NCI-H82 treated with DMSO at 0.1 percent for 48 hours (cell line): Measurements from ENCODE around the gene ARID1B.
"Not testable (repeated sequence)": the region's sequence is repeated elsewhere in the genome, so short reads cannot be mapped to it uniquely, and the experiment has no call there.

Experiments
- DNase-seq: peaks from one replicate; lab custom pipeline; 2025; ENCODE audit not compliant: unreplicated experiment; lab: John Stamatoyannopoulos, UW

The ARID1B gene

DNA sequence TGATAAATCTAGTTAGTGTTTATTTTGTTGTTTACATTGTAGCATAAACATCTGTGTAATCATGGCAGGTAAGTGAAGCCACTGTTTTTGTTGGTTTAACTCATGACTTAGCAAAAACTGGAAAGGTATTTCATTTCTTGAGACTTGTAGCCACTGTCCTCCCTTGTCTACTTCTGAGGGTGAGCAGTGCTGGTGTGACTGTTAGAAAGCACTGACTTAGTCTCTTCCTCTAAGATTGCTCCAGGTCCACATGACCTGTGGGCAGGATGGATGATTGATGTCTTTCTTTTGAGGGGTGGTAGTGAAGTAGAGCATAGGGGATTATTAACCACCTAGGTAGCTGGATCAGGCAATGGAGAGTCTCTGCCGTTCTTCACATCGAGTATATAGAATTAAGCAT, 203.8 kb downstream of the ARID1B start:
- no peak for DNase-seq

DNA sequence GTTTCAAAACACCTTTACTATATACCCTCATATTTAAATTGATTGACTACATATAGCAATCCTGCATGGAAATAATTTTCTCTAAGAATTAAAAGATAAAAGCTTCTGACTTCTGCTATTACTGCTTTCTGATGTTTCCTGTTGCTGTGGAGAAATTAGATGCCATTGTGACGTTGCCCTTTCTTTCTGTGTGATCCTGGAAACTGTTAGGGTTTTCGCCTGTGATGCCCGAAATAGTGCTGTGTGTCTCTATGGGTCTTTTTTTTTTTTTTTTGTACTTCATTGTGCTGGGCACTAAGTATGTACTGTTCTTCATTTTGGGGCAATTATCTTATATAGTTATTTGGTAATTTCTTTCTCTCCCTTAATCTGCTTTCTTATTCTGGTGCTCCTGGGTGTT, 205.0 kb downstream of the ARID1B start:
- DNase-seq, result no peak

DNA sequence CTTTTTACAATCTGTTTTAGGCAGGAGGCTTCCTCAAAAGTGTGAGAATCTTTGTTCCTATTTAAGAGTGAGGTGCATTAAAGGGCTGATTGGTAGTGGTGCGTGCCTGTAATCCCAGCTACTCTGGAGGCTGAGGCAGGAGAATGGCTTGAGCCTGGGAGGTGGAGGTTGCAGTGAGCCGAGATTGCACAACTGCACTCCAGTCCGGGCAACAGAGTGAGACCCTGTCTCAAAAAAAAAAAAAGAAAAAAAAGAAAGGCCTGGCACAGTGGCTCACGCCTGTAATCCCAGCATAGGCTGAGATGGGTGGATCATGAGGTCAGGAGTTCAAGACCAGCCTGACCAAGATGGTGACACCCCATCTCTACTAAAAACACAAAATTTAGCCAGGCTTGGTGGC, 205.7 kb downstream of the ARID1B start:
- not testable (repeated sequence) for DNase-seq

DNA sequence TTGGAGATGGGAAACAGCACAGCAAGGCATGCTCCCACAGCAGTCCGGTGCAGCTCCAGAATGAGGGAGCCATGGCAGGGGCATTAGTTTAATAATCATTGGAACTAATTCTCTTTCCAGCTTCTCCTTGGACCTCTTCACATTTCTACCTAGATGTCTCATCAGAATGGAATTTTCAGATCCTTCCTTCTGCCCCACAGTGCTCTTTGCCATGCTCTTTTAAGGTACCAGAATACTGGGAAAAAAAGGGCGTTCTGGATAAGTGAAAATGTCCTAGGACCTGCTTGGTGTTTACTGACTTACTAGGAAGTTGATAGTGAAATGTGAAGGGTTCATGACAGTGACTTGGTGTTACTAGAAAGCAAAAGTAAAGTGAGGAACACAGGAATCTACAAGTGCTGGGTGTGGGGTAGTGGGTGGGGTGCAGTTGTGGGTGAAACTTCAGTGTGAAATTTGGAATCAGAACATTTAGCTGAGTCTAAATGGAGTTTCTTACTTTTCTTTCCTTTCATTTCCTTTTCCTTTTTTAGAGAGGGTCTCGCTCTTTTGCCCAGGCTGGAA, 207.1 kb downstream of the ARID1B start:
- DNase-seq, result no peak

DNA sequence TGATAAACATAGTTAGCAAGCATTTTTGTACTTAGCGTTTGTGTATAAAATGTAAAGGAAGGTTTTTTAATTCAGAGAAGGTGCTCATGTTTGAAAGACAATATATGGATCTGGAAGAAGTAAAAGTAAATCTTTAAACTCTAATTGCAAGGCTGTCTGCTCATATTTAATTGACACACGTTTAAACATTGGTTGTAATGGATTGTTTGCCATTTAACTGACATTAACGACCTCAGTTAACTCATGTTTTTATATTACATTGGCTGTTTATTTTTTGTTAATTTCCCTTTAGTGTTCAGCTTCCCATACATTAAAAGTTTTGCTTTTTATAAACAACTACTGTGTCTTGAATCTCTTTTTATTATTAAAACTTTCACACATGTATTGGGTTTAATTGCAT, 208.1 kb downstream of the ARID1B start:
- DNase-seq, result no peak

DNA sequence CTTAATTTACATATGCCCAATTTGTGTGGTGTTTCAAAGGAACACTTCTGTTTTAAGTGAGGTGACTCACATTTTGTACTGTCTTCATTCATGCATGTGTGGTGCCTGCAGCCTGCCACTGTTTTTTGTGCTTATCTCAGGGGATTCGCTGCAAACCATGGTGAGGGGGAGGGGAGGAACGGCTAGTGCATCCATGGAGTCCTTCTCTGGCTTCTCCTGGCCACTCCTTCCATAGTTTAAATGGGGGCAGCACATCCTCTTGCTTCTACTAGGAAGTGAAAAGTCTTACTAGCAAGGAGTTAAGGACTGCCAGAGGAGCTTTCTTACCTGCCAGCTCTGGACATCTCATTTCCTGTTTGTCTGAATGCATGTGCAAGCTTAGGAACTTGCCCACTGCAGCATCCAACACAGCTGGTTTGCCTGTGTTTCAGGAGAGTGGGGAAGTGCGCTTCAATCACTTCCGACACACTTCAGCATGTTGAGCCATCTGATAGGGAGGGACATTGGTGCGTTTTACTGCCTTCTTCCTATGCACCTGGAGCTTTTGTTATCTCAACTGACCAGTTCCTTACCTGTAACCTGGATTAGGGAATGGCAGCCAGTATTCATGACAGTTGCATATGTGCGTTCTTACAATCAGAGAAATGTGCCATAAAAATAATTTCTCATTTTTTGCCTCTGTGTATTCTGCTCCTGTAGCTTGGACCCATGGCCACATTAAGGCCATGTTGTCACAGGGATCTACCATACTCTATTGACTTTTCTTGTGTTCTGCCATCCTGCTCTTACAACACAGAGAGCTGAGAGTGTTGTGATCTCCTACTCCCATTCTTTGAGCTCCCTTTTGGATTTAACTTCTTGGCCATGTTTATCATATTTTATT, 211.3 kb downstream of the ARID1B start:
- DNase-seq, result no peak

DNA sequence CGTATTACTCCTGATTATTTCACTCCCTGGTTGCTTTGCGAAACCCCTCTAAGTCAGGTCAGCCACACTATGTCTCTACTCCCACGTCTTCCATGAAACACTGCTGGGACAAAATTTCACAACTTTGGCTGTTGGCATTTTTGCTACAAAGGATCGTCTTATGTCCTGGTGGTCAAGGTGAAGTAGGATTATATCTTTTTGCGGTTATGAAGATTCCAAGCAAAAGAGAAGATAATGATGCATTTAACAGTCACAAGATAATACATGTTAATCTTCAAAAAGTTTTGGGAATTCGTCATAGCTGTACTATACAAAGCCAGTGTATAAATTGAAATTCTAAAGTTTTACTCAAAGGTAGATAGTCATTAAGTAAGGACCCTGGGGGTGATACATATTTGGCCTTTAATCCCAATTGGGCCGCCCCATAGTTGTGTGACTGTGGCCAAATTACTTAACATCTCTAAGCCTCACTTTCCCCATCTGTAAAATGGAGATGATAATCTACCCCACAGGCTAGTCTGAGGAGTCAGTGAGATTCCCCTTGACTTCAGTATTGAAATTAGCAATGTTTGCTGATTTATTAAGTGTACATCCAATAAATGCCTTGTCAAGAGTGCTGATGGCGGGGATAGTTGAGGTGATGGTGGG, 212.1 kb downstream of the ARID1B start:
- DNase-seq, result no peak

DNA sequence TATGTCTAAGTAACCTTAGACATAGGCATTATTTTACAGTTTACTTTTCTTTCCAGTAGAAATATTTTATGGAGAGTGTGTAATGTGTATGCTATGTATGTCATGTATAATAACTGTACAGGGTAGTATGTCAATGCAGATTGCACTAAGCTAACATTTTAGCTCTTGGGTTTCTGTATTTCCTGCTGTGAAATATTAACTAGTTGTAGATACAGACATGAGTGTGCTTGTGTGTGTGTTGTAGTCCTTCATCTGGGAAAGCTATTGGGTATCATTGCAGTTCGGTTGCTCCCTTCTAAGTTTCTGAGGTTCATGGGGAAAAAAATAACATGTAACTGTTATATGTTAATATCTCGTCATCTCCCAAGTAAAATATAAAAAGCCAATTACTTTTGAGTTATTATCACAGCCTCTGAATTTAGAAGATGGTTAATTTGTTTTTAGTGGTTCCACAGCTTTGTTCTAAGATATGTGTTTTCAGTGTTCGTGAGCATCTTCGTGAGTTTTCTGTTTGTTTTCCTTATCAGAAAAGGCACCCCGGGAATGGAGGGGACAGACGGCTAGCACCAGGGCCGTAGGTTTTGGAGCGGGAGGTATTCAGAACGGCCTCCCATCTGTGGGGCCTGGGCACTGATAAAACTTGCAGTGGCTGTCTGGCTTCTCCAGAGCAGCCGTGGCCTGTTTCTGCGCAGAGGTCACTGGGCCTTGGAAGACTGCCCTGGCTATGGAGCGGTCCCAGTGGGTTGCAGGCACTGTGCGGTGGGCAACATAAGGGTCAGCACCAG, 215.0 kb downstream of the ARID1B start:
- no peak for DNase-seq

DNA sequence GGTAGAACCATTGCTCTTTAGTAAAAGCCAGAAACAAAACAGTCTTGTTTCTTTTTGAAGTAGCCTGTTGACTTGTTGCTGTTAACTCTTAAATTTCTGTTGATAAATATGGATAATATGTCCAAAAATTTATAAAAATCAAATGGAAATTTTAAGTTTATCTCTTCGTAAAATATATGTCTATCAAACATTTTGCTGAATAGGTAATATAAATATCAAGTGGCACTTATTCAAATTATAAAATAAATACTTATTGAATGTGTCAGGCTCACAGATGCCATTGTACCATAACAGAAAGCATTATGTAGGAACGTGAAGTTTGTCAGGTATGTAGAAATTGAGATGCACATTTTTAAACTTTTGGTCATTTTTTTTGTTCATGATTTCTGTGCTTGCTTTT, 216.5 kb downstream of the ARID1B start:
- DNase-seq, result no peak

DNA sequence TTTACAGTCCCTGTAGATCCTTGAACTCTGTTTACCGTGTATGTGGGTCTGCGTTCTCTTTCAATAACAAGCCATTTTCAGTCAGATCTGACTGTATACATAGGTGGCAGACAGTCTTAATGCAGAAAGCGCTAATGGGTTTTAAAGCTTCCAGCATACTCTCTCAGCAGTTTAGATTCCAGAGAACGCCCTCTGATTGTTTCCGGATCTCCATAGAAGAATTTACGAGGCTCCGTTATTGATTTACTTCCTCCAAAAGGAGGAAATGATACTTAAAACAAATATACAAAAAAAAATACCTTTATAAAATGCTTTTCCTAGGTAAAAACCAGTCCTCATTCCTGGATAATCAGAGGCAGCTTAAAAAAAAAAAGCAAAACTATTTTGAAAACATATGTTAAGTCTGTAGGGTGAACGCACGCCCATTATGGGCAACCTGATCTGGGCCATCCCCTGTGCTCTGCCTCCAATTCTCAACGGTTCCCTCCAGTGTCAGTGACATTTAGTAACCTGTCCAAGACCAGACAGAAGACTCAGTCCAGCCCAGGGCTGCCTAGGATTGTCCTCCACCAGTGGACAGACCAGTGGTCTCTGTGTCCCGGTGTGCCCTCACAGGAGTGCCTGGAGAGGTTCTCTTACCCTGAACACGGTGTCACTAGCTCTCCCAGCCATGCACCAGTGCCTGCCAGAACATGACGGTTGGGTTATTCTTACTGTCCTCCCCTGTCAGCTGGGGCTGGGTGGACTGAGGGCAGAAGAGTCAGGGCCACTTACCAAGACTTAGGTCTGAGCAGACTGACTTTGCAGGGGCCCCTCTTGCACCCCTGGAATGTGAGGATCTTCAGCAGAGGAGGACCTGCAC, 217.3 kb downstream of the ARID1B start:
- no peak for DNase-seq

DNA sequence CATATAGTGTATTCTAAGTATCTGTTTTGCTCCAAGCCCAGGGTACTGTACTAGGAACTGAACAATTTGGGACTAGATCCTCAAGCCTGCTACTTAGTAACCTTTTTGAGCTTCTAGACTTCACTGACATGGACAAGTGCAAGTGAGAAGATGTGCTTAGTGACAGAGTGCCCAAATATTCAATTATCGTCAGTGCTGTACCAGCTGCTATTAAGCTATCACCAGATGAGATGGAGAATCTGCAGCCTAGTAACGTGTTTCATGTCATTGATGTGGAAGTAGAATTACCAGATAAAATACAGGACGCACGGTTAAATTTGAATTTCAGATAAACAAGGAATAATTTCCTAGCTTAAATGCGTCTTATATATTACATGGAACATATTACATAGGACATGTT, 218.3 kb downstream of the ARID1B start:
- no peak for DNase-seq

DNA sequence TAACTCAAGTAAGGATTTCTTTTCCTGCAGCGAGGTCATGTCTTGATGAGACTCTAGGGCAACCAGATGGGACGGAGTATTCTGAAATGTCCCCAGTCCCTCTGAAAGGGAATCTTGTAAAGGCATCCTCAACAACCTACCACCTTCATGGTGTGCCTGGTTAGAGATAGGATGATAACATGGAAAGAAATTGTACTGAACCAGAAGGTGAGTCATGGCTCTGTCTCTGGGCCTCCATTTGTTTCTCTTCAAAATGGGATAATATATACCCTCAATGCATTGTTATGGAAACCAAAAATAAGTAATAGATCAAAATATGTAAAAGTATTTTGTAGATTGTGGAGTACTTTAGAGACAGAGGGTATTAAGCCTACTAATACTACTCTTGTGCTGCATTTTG, 219.1 kb downstream of the ARID1B start:
- no peak for DNase-seq

DNA sequence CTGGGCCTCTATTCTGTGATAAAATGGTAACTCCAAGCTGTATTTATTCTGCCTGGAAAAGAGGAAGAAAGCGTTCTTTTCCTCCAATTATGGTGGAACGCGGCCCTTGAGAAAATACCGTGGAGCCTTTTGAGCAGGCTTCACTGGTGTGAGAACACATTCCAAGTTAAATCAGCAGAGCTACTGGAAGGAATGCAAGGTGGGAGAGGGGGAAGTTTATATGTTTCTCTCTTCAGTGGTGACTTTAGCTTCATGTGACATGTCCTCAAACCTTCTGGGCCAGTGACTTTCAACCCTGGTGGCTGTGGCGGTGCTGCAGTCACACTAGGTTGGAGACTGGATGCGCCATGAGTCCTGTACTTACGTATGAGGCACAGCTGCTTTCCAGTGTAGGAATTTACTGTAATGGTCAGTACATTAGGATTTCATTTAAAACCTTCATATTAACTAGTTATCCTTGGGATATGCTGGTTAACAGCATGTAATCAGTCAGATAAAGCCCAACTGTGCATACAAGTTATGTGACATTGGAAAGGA, 221.7 kb downstream of the ARID1B start:
- no peak for DNase-seq

DNA sequence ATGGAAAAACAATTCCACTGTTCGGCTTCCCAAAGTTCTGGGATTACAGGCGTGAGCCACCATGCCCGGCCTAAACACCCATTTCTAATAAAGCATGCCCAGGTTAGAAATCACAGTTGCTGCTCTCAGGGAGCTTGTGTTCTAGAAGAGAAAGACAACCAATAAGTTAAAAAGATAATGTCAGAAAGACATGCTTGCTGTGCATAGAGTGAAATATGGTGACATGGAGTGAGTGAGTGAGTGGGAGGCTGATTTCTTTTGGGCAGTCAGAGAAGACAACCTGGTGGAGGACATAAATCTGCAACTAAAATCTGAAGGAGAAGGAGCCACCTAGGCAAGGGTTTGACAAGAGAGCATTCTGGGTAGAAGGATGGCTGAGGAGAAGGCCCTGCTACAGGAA, 222.6 kb downstream of the ARID1B start:
- no peak for DNase-seq

DNA sequence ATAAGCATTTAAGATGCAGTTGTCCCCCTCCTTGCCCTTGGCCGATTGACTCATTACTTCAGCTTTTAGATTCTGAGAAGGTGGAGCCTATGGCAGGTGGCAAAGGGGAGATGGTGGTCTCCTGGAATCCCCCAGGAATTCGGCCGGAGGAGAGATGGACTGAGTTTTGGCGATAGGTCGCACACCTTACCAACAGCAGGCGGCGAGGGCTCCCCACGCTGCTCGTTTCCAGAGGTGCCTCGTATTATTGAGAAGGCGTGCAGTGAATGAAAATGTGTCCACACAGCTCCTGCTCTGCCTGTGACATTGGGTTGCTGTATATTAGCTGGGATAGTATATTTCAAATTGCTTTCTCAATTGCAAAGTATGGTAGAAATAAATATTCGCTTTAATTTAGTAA, 224.5 kb downstream of the ARID1B start:
- DNase-seq, result no peak

DNA sequence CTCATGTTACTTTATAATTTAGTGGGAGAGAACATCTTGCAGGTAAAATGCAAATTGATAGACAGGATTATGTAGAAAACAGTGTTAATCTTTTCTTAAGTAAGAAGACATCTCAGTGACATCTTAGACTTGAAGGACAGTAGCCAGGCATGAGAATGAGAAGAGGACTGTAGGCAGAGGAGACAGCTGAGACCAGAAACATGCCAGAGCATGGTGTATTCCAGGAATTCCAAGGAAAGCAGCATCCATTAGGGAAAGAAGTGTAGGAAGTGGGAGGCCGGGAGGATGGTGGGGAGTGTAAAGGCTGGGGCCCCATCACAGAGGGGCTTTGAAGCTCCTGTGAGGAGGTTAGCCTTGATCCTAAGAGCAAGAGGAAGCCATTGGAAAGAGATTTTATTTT, 225.6 kb downstream of the ARID1B start:
- no peak for DNase-seq

DNA sequence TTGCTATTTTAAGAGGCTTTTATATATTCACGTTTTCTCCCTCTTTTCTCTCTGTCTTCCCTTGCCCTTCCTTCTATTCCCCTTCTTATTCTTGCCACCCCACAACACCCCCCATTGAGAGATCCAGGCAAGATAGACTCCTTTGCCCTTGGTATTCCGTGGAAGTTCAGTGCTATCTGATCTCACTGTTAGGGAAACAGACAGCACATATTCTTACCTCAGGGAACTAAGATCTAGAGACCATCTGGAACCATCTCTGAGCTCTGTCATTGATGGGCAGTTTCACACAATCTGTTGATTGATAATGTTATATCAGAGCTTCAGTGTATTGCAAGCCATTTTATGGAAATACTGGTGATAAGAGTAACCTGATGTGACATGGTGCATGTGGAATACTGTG, 228.8 kb downstream of the ARID1B start:
- no peak for DNase-seq

DNA sequence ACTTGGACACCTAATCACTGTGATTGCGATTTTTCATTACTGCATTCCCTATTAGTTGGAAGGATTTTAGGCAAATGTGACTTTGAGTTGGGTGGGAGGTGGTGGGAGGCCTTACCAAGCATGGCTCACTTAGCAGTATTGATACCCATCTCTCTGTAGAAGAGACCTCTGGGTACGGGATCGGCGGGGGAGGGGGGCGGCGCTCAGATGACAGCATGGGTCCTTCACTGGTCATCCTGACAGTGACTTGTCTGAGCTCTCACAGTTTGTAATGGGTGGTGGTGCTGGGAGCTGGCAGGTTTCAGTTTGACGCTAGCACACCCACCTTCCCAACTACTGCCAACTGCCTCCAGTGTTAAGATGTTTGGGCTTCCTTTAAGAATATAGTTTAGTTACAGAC, 231.4 kb downstream of the ARID1B start:
- DNase-seq, result no peak

DNA sequence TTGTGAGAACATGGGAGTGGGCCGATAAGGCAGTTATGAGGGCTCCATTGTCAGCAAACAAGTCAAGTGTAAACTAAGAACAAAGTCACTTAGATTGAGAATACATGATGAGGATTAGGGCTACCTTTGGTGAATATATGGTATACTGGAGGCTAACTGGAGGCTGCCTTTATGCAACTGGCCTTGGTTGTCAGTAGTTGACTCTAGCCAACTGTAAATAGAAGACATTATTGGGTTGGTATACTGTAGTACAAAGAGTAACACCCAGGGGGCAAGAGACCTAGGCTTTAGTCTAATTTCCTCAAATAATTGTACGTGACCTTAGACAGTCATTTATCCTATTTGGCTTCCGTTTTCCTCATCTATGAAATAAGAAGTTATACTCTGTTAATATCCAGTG, 235.2 kb downstream of the ARID1B start:
- DNase-seq, result no peak

DNA sequence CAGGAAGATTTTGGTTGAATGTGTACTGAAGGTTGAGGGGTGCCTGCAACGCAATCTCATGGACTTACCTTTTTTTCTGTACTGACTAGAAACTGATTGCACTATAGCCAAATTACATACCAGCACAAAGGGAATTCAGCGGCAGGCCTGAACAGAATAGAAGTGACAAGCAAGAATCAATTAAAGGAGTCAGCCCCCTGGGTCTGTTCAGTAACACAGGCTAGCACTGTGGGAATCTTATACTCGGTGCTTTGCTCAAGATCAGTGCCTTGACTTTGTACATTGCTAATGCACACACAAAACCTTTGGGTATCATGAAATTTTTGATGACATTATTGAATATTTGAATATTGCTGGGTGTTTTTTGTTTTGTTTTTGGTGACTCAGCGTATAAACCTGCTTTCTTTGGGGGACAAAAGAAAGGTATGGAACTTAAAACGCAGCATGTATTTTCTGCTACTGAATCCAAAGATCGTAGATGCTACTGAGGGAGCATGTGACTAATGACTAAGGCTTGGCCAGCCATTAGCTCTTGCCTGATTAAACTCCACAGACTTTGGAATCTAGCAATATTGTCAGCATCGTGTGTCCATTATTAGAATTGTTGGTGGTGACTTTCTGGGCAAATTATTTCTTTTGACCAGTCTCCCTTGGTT, 236.6 kb downstream of the ARID1B start:
- DNase-seq, result no peak
